MM.1S (cell line): ENCODE results near the gene RAPGEF6.

Experiments
- CTCF ChIP-seq: fragments of 300-600 bp; sonication (generic); IDR thresholded peaks from 2 replicates; pipeline ENCODE4 v1.5.1; 2016; ENCODE audit warnings: antibody characterized with exemption, low read length, mixed read lengths
- EZH2 ChIP-seq: fragments of 300-600 bp; sonication (generic); optimal IDR thresholded peaks from 2 replicates; pipeline ENCODE3; 2017; ENCODE audit warnings: low read depth, mild to moderate bottlenecking, antibody characterized with exemption, low read length, mixed read lengths
- EZH2phosphoT487 ChIP-seq: fragments of 300-600 bp; sonication (generic); IDR thresholded peaks from 2 replicates; pipeline ENCODE4 v1.6.1; 2018; ENCODE audit warnings: antibody characterized with exemption, low read length

- TF ChIP-seq CTCF (no peak), EZH2 (no peak), EZH2phosphoT487 (no peak)
Observed at GRCh38 chr5:131639148-131639547, 4.1 kb upstream of the RAPGEF6 start.
